OCI-LY1 (cell line): ENCODE data around the gene COQ4.

Source experiments
- EZH2 ChIP-seq: fragments of 200-600 bp; sonication (generic), shearing (Covaris generic); IDR thresholded peaks from 2 replicates; pipeline ENCODE4 v1.8.0; 2017; ENCODE audit warnings: borderline replicate concordance, mixed run types, mild to moderate bottlenecking, antibody characterized with exemption, low read length, moderate library complexity, mixed read lengths
- TF ChIP-seq, protein P1 (sequence below): fragments of 200-600 bp; sonication (generic), shearing (Covaris generic); IDR thresholded peaks from 2 replicates; pipeline ENCODE4 v1.5.1; 2017; ENCODE audit warnings: mild to moderate bottlenecking, antibody characterized with exemption, low read length, moderate library complexity, mixed read lengths

GRCh38 chr9:128274245-128274644, 48.4 kb upstream of the COQ4 start:
- TF ChIP-seq, protein P1, sequence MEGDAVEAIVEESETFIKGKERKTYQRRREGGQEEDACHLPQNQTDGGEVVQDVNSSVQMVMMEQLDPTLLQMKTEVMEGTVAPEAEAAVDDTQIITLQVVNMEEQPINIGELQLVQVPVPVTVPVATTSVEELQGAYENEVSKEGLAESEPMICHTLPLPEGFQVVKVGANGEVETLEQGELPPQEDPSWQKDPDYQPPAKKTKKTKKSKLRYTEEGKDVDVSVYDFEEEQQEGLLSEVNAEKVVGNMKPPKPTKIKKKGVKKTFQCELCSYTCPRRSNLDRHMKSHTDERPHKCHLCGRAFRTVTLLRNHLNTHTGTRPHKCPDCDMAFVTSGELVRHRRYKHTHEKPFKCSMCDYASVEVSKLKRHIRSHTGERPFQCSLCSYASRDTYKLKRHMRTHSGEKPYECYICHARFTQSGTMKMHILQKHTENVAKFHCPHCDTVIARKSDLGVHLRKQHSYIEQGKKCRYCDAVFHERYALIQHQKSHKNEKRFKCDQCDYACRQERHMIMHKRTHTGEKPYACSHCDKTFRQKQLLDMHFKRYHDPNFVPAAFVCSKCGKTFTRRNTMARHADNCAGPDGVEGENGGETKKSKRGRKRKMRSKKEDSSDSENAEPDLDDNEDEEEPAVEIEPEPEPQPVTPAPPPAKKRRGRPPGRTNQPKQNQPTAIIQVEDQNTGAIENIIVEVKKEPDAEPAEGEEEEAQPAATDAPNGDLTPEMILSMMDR, result no peak
- no peak for TF ChIP-seq EZH2
